ENCODE results near the gene TIAM1. TPM values are rescaled to one million over a fixed set of nuclear protein-coding genes. Genes with fewer than 3 reads are reported as not detected.

Gene TIAM1
- total RNA-seq, 1 experiment from 2014 or later, result 28.7 TPM

DNA sequence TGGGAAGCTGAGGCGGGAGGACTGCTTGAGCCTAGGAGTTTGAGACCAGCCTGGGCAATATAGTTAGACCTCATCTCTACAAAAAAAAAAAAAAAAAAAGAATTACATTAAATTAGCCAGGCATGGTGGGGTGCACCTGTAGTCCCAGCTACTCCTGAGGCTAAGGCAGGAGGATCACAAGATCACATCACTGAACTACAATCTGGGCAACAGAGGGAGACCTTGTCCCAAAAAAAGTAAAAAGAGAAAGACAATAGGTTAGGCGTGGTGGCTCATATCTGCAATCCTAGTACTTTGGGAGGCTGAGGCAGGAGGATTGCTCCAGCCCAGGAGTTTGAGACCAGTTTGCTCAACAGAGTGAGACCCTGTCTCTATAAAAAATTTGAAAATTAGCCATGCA, 130.3 kb downstream of the TIAM1 start (continued):
- TF ChIP-seq, protein P1, sequence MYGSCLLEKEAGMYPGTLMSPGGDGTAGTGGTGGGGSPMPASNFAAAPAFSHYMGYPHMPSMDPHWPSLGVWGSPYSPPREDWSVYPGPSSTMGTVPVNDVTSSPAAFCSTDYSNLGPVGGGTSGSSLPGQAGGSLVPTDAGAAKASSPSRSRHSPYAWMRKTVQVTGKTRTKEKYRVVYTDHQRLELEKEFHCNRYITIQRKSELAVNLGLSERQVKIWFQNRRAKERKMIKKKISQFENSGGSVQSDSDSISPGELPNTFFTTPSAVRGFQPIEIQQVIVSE (CRISPR knock-in tag; IDR thresholded peaks at IDR 0.05; ENCODE audit: borderline replicate concordance), result no peak
- TF ChIP-seq, protein P2, sequence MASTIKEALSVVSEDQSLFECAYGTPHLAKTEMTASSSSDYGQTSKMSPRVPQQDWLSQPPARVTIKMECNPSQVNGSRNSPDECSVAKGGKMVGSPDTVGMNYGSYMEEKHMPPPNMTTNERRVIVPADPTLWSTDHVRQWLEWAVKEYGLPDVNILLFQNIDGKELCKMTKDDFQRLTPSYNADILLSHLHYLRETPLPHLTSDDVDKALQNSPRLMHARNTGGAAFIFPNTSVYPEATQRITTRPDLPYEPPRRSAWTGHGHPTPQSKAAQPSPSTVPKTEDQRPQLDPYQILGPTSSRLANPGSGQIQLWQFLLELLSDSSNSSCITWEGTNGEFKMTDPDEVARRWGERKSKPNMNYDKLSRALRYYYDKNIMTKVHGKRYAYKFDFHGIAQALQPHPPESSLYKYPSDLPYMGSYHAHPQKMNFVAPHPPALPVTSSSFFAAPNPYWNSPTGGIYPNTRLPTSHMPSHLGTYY (CRISPR knock-in tag; IDR thresholded peaks at IDR 0.05), result no peak

DNA sequence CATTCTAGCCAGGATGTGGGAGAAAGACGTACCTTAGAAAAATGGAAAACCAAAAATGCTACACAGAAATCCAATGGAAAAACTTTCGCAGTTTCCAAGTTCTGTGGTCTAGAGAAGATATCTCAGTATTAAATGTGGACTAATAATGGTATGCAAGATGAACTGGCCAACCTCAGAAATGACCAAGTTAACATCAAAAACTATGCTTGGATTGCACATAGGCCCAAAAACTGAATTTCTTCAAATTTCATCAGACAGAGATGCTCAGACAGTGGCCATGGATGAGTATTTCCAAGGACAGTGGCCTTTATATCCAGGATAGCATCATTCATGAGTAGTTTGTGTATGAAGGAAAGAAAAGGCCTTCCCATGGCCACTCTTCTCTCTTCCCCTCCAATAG, 132.2 kb downstream of the TIAM1 start:
- CTCF ChIA-PET, result no interaction called here
- H3K27me3 Mint-ChIP-seq (ENCODE audit: low read depth), result no peaks in the 10 kb centered on the region
- no peak overlapping the region for H3K4me3 Mint-ChIP-seq
- ATAC-seq (no peak), DNase-seq (ENCODE audit: low spot score) (no peak)
- POLR2A ChIA-PET, result no interaction called here
- no peaks in the 10 kb centered on the region for H3K9me3 Mint-ChIP-seq
- H3K4me1 Mint-ChIP-seq, result peaks cover 10% of the 10 kb centered on the region
- no peak overlapping the region for H3K27ac Mint-ChIP-seq
- H3K36me3 Mint-ChIP-seq, result peaks cover 2% of the 10 kb centered on the region
- TF ChIP-seq, protein P3, sequence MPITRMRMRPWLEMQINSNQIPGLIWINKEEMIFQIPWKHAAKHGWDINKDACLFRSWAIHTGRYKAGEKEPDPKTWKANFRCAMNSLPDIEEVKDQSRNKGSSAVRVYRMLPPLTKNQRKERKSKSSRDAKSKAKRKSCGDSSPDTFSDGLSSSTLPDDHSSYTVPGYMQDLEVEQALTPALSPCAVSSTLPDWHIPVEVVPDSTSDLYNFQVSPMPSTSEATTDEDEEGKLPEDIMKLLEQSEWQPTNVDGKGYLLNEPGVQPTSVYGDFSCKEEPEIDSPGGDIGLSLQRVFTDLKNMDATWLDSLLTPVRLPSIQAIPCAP (CRISPR knock-in tag; IDR thresholded peaks at IDR 0.05), result no peak
- no peak for TF ChIP-seq ZNF232 (CRISPR knock-in tag; IDR thresholded peaks at IDR 0.05)
- TF ChIP-seq CREM (CRISPR knock-in tag; IDR thresholded peaks at IDR 0.05), result no peak
- TF ChIP-seq, protein P4, sequence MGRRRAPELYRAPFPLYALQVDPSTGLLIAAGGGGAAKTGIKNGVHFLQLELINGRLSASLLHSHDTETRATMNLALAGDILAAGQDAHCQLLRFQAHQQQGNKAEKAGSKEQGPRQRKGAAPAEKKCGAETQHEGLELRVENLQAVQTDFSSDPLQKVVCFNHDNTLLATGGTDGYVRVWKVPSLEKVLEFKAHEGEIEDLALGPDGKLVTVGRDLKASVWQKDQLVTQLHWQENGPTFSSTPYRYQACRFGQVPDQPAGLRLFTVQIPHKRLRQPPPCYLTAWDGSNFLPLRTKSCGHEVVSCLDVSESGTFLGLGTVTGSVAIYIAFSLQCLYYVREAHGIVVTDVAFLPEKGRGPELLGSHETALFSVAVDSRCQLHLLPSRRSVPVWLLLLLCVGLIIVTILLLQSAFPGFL (CRISPR knock-in tag; IDR thresholded peaks at IDR 0.05; ENCODE audit: borderline replicate concordance), result no peak
- no peak for TF ChIP-seq PRRX2 (CRISPR knock-in tag; IDR thresholded peaks at IDR 0.05)
- TF ChIP-seq, protein P5, sequence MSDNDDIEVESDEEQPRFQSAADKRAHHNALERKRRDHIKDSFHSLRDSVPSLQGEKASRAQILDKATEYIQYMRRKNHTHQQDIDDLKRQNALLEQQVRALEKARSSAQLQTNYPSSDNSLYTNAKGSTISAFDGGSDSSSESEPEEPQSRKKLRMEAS (CRISPR knock-in tag; IDR thresholded peaks at IDR 0.05), result no peak
- no peak for TF ChIP-seq ZNF219 (CRISPR knock-in tag; IDR thresholded peaks at IDR 0.05; ENCODE audit: borderline replicate concordance)
- TF ChIP-seq, protein P6, sequence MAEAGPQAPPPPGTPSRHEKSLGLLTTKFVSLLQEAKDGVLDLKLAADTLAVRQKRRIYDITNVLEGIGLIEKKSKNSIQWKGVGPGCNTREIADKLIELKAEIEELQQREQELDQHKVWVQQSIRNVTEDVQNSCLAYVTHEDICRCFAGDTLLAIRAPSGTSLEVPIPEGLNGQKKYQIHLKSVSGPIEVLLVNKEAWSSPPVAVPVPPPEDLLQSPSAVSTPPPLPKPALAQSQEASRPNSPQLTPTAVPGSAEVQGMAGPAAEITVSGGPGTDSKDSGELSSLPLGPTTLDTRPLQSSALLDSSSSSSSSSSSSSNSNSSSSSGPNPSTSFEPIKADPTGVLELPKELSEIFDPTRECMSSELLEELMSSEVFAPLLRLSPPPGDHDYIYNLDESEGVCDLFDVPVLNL (CRISPR knock-in tag; IDR thresholded peaks at IDR 0.05; ENCODE audit: borderline replicate concordance, low read depth), result no peak
- TF ChIP-seq, protein P7, sequence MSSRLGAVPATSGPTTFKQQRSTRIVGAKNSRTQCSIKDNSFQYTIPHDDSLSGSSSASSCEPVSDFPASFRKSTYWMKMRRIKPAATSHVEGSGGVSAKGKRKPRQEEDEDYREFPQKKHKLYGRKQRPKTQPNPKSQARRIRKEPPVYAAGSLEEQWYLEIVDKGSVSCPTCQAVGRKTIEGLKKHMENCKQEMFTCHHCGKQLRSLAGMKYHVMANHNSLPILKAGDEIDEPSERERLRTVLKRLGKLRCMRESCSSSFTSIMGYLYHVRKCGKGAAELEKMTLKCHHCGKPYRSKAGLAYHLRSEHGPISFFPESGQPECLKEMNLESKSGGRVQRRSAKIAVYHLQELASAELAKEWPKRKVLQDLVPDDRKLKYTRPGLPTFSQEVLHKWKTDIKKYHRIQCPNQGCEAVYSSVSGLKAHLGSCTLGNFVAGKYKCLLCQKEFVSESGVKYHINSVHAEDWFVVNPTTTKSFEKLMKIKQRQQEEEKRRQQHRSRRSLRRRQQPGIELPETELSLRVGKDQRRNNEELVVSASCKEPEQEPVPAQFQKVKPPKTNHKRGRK (CRISPR knock-in tag; IDR thresholded peaks at IDR 0.05; ENCODE audit: borderline replicate concordance), result no peak
- no peak for TF ChIP-seq JAZF1 (CRISPR knock-in tag; IDR thresholded peaks at IDR 0.05)
- TF ChIP-seq, protein P8, sequence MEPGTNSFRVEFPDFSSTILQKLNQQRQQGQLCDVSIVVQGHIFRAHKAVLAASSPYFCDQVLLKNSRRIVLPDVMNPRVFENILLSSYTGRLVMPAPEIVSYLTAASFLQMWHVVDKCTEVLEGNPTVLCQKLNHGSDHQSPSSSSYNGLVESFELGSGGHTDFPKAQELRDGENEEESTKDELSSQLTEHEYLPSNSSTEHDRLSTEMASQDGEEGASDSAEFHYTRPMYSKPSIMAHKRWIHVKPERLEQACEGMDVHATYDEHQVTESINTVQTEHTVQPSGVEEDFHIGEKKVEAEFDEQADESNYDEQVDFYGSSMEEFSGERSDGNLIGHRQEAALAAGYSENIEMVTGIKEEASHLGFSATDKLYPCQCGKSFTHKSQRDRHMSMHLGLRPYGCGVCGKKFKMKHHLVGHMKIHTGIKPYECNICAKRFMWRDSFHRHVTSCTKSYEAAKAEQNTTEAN (CRISPR knock-in tag; IDR thresholded peaks at IDR 0.05), result no peak
- TF ChIP-seq, protein P9, sequence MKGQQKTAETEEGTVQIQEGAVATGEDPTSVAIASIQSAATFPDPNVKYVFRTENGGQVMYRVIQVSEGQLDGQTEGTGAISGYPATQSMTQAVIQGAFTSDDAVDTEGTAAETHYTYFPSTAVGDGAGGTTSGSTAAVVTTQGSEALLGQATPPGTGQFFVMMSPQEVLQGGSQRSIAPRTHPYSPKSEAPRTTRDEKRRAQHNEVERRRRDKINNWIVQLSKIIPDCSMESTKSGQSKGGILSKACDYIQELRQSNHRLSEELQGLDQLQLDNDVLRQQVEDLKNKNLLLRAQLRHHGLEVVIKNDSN (CRISPR knock-in tag; IDR thresholded peaks at IDR 0.05), result no peak
- TF ChIP-seq GTF2I (CRISPR knock-in tag; conservative IDR thresholded peaks at IDR 0.05), result no peak
- no peak for TF ChIP-seq ZNF138 (CRISPR knock-in tag; conservative IDR thresholded peaks at IDR 0.05)
- TF ChIP-seq, protein P2 (CRISPR knock-in tag; IDR thresholded peaks at IDR 0.05), result no peak
- no peak for TF ChIP-seq ATF1 (CRISPR knock-in tag; IDR thresholded peaks at IDR 0.05)
- TF ChIP-seq CREB1 (CRISPR knock-in tag; IDR thresholded peaks at IDR 0.05), result no peak
- TF ChIP-seq, protein P10, sequence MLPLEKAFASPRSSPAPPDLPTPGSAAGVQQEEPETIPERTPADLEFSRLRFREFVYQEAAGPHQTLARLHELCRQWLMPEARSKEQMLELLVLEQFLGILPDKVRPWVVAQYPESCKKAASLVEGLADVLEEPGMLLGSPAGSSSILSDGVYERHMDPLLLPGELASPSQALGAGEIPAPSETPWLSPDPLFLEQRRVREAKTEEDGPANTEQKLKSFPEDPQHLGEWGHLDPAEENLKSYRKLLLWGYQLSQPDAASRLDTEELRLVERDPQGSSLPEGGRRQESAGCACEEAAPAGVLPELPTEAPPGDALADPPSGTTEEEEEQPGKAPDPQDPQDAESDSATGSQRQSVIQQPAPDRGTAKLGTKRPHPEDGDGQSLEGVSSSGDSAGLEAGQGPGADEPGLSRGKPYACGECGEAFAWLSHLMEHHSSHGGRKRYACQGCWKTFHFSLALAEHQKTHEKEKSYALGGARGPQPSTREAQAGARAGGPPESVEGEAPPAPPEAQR (CRISPR knock-in tag; IDR thresholded peaks at IDR 0.05), result no peak

All from WTC11 (cell line).